Keratinocyte (primary cell): ENCODE results near the gene TSPAN4.

Experiments used
- EZH2 ChIP-seq: IDR thresholded peaks from one replicate; pipeline ENCODE4 v1.6.1; 2012; ENCODE audit warnings: inconsistent platforms, mild to moderate bottlenecking, low read length, moderate library complexity
- TF ChIP-seq, protein P1 (sequence below), 3 experiments: IDR thresholded peaks in 1 of 3; conservative IDR thresholded peaks in 1 of 3; optimal IDR thresholded peaks in 1 of 3; 2 replicates in 2 of 3; 3 replicates in 1 of 3; pipeline versions ENCODE3 to v1.5.1; 2011; ENCODE audit warnings: low read length in 3 of 3, mild to moderate bottlenecking in 3 of 3, moderate library complexity in 2 of 3, control low read depth in 1 of 3, inconsistent platforms in 1 of 3; ENCODE audit not compliant: insufficient read depth in 2 of 3; ENCODE audit errors: extremely low read depth in 1 of 3

DNA sequence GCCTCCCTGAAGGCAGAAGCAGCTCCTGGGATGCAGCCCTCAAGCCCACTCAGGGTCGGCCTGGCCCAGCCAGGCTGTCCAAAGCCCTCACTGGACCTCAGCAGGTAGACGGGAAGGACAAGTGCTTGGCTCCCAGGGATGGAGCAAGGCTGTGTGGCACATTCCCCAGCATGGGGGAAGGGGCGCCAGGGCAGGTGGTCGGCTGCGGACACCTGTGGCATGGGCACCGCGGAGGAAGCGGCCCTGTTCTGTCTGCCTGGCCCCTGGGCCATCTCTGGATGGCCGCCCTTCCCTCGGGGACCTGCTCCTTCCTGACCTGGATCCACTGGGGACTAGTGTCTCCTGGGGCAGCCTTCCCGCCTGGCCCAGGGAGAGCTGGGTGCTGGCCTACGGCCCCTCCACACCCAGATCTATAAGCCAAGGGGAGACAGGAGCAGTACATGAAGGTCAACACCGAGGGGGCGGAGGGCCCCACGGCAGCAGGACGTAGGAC is 42.0 kb downstream of the TSPAN4 start:
- TF ChIP-seq, protein P1, sequence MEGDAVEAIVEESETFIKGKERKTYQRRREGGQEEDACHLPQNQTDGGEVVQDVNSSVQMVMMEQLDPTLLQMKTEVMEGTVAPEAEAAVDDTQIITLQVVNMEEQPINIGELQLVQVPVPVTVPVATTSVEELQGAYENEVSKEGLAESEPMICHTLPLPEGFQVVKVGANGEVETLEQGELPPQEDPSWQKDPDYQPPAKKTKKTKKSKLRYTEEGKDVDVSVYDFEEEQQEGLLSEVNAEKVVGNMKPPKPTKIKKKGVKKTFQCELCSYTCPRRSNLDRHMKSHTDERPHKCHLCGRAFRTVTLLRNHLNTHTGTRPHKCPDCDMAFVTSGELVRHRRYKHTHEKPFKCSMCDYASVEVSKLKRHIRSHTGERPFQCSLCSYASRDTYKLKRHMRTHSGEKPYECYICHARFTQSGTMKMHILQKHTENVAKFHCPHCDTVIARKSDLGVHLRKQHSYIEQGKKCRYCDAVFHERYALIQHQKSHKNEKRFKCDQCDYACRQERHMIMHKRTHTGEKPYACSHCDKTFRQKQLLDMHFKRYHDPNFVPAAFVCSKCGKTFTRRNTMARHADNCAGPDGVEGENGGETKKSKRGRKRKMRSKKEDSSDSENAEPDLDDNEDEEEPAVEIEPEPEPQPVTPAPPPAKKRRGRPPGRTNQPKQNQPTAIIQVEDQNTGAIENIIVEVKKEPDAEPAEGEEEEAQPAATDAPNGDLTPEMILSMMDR (optimal IDR thresholded peaks at IDR 0.05 in 1 of 3, IDR thresholded peaks at IDR 0.05 in 1 of 3, conservative IDR thresholded peaks at IDR 0.05 in 1 of 3; ENCODE audit: extremely low read depth in 1 of 3, insufficient read depth in 2 of 3, low read length in 3 of 3) = no peak
- no peak for TF ChIP-seq EZH2
